Posterior vena cava (tissue), 2 donors: ENCODE data around the gene CAMK2G. TPM values are rescaled to one million over a fixed set of nuclear protein-coding genes. Genes with fewer than 3 reads are reported as not detected.

Experiments used
- DNase-seq: peaks from one replicate; pipeline ENCODE4 v3.0.0-alpha.2; 2020; ENCODE audit warnings: low spot score
- intact Hi-C, 2 donors: fragments of 100-400 bp; cut with DNase I; formaldehyde crosslinking; loops; one replicate each; pipeline versions ENCODE4 v1.14.1 to v1.14.2; 2022 to 2023
- total RNA-seq, 2 donors: library from RNA; stranded (reverse); fragmentation: NEBNext Ultra II Directional; extraction: Animal tissue kit (Norgen Biotek cat#: 25700); gene quantifications; one replicate each; pipeline ENCODE4 v1.2.1, GENCODE V29; 2021
- donor health status: DM: yes; HTN: yes; CAD: no.
- donor health status: DM: yes; HTN: yes; CAD: no.

The CAMK2G gene
- total RNA-seq, 2 donors from 2014 or later: 70.1 to 78.8 TPM

DNA sequence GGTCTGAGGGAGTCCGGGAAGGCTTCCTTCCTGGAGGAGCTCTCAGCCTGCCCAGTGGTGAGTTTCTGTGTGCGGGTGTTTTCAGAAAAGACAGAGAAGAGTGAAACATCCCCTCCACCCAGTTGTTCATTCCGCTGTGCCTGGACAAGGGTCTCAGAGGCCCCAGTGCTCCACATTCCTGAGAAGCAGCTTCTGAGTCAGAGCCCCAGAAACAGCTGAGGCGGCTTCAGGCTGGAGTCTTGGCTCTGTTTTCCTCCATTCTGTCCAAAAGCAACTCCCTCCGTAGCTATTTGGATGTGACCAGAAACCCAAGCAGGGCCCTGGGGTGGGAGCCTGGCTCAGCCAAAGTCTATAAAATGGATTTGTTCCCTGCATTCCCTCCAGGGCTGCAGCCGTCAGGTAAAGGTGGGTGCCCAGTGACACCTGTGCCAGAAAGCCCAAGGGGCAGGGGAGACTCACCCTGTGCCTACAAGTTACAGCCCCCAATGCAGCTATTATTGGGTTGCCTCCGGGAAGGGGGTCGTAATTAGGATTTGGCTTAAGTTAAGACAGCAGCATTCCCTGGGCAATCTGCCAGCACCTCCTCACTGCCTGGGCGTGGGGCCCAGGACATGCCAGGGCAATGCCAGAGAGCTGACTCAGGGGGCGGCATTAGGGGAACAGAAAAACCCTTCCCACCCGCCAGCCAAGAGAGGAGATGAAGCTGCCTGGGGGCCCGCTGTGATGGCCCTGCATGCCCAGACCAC lies 13.1 kb upstream of the CAMK2G start:
- DNase-seq: peak; percentile 90
- intact Hi-C loops: loop anchor here (5.0 to 10.0 kb wide), 3 partner anchors 55 to 207 kb away; no protein-coding TSS in a partner anchor

- DNase-seq: no peak
- intact Hi-C loops: loop anchor here (5.0 to 10.0 kb wide), 3 partner anchors 56 to 208 kb away; no protein-coding TSS in a partner anchor
Measured at GRCh38 chr10:73886661-73887293, 12.4 kb upstream of the CAMK2G start.

DNA sequence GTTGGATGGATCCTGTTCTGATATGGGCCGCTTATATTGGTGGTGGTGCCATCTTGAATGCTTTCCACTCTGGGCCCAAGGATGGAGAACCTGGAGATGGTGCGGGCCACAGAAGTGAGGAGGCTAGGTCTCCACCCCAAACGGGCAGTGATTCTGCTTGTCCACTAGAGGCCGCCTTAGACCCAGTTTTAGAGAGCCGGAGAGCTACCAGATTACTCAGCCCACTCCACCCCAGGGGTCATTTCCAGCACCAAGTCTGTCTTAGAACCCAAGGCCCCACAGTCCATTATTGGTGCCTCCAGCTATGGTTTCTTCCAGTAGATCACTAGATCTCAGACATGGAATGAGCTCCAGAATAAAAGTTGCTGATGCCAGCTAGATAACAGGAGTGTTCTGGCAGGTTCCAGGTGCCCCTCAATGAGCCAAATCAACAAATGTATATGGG lies 11.8 kb upstream of the CAMK2G start:
- DNase-seq: peak; percentile 87
- intact Hi-C loops: loop anchor here (5.0 to 10.0 kb wide), 3 partner anchors 56 to 209 kb away; no protein-coding TSS in a partner anchor

GRCh38 chr10:73884017-73884416 lies 9.7 kb upstream of the CAMK2G start:
- intact Hi-C loops: loop anchor here in 1 of 2 donors (5.0 to 10.0 kb wide), 2 partner anchors 37 to 211 kb away; no protein-coding TSS in a partner anchor

DNA sequence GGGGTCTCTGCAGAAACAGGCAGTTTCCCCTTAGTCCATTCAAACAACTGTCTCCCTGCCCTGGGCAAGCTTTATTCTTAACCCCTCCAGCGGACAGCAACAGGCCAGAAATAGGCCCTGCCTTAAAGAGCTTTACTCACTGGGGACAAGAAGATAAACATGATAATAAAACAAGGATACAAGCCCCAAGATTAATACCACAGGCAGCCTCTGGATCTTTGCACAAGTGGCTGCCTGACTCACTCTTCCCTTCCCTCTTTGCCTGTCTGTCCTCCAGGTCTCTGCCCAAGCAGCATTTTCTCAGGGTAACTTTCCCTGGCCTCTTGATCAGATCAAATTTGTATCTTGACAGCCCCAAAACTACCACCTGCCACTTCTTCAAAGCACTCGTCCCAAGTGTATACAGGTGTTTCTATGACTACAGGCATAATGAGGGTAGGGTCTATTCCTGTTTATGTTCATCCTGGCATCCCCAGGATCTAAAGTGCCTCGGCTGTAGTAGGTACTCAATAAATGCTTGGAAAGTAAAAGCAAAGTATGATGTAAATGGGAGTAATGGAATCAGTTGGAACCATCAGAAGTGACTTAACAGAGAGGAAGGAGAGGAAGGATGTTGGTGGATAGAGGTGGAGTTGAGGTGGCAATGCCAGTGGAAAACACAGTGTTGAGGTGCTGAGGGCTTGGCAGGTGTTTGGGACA lies 7.0 kb upstream of the CAMK2G start:
- no peak for DNase-seq
- intact Hi-C loops: loop anchor here in 1 of 2 donors (5.0 to 10.0 kb wide), 2 partner anchors 34 to 213 kb away; no protein-coding TSS in a partner anchor

More at GRCh38 chr10:73884017-73884416, 9.7 kb upstream of the CAMK2G start:
- no peak for DNase-seq

DNA sequence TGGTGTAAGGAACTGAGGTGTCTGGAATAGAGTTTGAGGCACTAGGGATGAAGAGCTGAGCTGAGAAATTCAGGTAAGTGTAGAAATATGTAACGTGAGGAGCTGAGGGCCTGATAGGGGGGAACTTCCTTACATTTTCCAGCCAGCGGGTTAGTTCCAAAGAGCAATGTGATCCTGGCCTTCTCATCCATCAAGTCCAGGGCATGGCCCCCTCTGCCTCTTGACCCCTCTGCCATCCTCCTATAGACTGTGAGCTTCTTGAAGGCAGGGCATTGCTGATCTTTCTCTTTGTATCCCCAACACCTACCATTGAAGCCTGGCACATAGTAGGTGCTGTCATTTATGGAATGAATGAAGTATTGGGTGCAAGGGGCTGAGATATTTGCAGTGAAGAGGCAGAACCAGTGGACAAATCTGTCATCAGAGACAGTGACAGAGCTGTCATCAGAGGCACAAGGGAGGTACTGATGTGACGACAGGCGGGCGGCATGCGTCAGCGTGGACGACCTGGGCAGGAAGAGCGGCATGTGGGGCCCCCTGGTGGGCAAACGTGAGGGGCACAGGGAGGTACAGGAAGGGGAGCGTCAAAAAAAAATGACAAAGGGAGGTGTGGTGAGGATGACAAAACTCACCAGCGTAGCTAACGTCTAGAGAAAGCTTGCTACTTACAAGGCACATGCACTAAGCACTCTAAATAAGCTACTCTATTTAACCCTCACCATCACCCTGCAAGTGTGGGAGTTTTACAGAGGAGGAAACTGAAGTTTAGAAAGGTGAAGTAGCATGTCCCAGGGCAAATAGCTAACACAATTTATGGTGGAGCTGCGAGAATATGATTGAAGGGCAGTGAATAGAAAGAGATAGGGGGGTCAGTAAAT lies 5.2 kb upstream of the CAMK2G start:
- intact Hi-C loops: loop anchor here (2.0 to 10.0 kb wide), 3 partner anchors 31 to 215 kb away; no protein-coding TSS in a partner anchor
- DNase-seq: peak; percentile 97

DNA sequence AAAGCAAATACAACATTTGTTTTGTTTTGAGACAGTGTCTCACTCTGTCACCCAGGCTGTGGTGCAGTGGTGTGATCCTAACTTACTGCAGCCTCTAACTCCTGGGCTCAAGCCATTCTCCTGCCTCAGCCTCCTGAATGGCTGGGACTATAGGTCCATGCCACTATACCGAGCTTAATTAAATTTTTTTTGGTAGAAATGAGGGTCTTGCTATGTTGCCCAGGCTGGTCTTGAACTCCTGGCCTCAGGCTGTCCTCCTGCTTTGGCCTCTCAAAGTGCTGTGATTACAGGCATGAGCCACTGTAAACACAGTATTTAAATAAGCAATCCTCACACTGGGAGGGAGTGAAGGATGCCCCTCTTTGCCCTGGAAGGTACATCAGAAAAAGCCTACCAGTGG lies 4.0 kb upstream of the CAMK2G start:
- DNase-seq: no peak
- intact Hi-C loops: loop anchor here in 1 of 2 donors (2.0 kb wide), 1 partner anchor 30 kb away; no protein-coding TSS in a partner anchor

DNA sequence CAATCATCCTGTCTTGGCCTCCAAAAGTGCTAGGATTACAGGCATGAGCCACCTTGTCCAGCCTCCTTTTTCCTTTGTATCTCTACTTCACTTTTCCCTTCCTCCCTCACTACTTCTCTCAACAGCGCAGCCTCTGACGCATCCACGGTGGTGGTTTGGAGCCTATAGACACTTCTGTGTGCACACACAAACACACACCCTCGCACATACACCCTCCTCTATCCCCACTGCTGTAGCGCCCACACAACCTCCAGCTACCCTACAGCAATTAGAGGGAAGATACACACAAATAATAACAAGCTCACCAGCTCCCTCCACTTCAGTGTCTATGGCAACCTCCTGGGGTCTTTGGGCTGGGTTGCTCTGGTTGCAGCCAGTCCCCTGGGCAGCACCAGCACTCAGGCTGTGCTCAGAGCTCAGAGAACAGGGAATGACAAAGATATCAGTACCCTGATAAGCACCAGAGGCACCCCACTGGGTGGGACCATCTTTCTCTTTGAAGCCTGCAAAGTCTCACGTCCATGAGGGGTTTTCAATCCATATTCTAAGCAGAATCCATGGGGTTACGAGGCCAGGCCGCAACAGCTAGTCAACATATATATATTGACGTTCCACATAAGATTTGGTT lies 3.3 kb upstream of the CAMK2G start:
- no peak for DNase-seq
- intact Hi-C loops: loop anchor here in 1 of 2 donors (2.0 kb wide), 1 partner anchor 29 kb away; no protein-coding TSS in a partner anchor

DNA sequence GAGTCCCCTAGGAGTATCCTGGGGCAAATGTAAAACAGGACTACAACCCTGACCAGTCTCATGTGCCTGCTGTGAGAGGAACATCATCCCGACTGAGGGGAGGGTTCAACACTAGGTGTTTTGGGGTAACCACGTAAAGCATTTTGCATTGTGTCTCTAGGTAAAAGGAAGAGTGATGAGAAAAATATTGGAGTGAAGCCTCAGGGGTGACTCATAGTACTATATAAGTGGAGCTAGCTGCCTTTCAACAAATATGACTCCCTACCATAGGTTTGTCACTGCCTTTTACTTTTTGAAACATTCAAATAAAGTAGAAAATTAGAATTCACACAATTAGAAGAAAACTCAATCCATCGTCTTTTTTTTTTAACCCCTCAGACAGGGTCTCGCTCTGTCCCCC lies 2.6 kb upstream of the CAMK2G start:
- intact Hi-C loops: no loop called here
- DNase-seq: no peak

DNA sequence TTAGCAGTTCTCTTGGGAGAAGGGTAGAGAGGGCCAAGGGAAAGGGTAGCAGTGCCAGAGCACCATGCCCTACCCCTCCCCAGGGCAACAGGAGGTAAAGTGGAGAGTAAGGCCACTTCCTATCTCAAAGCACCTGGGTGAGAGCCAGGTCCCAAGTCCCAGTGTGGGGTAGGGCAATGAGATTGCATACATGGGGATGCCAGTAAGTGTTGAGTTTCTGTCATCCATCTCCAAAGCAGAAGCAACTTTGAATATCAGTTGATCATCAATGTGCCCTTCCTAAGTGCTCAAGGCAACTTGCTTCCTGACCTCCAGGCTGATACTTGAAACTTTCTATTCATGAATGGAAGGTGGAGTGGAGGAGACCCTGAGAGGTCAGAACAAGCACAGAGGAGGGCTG lies 2.2 kb upstream of the CAMK2G start:
- DNase-seq: no peak
- intact Hi-C loops: no loop called here

DNA sequence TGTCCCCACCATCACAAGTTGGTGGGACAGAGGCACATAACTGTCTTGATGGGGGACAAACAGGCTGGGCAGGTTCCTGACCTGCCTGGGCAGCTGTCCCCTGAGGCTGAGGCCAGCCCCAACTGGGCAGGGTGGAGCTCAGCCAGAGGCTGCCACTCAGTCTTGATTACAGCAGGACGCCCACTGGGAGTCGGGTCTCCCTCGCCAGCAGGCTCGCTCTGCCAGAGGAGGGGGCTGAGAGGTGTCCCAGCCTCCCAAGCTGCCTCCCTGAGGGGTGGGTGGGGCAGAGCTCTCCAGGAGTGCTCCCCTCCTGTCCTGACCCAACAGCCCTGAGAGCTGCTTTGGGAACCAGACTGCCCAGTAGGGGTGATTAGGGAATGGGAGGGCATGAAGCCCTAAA lies 1.8 kb upstream of the CAMK2G start:
- DNase-seq: no peak
- intact Hi-C loops: no loop called here

- intact Hi-C loops: no loop called here
Measured at GRCh38 chr10:73875139-73875475, 752 bp upstream of the CAMK2G start.

DNA sequence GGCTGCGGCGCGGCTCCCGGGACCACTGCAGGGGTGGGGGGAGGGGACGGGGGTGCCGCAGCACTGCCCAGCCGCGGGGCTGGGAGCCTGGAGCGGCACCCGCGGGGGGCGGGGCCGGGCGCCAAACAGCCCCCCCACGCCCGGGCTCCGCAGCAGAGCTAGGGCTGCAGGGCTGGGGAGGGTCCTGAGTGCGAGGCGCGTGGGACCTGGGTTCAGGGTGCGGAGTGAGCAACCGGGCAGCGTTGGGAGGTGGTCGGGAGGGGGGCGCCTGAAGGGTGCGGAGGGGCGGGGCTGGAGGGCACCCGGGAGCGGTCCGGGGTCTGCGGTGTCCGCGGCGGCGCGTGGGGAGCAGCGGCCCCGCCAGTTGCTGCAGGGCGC lies 528 bp downstream of the CAMK2G start:
- intact Hi-C loops: no loop called here
- DNase-seq: no peak

More at GRCh38 chr10:73875139-73875475, 752 bp upstream of the CAMK2G start:
- DNase-seq: no peak

DNA sequence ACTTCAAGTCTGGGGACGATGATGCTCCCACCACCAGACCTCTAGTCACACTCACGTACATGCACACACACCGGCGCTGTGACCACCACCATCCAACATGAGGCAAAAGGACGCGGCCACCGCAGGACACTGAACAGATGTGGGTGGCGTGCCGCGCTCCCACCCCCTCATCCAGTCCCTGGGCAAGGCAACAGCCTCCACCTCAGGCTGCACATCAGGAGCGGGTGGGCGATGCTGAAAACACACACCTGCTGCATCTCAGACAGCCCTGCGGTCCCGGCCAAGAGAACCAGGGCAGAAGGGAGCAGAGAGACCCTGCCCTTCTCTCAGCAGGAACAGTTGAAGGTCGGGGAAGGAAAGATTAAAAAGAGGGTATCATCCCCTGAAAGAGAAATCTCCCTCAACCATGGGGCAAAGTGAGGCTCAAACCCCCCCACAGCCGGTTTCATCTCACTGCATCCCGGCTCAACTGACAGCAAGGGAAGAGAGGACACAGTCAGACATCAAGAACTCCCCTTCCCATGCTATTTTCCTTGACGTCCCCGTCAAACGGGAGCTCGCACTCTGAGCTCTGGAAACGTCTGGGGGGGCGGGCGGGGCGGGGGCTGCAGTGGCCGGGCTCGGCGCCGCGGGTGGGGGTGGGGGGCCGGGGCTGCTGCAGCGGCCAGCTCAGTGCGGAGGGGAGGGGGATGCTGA lies 1.1 kb downstream of the CAMK2G start:
- intact Hi-C loops: no loop called here
- no peak for DNase-seq

- intact Hi-C loops: no loop called here
- no peak for DNase-seq
Measured at GRCh38 chr10:73872190-73872710, 2.1 kb downstream of the CAMK2G start.

- intact Hi-C loops: no loop called here
- no peak for DNase-seq
Measured at GRCh38 chr10:73871295-73872189, 2.8 kb downstream of the CAMK2G start.
